Measurements from ENCODE around the gene USP38.
"Not testable (repeated sequence)": the region's sequence is repeated elsewhere in the genome, so short reads cannot be mapped to it uniquely, and the experiment has no call there.

USP38 gene

GRCh38 chr4:143202824-143203223, 18.1 kb downstream of the USP38 start:
- no peak for DNase-seq (ENCODE audit: extremely low read depth in 1 of 2, low read depth in 1 of 2)

GRCh38 chr4:143203577-143203976, 18.9 kb downstream of the USP38 start:
- DNase-seq (ENCODE audit: extremely low read depth in 1 of 2, low read depth in 1 of 2), result no peak

- DNase-seq (ENCODE audit: extremely low read depth in 1 of 2, low read depth in 1 of 2), result no peak
Measured at GRCh38 chr4:143207555-143207954, 22.8 kb downstream of the USP38 start.

- no peak for DNase-seq (ENCODE audit: extremely low read depth in 1 of 2, low read depth in 1 of 2)
Measured at GRCh38 chr4:143212566-143212965, 27.8 kb downstream of the USP38 start.

- DNase-seq (ENCODE audit: extremely low read depth in 1 of 2, low read depth in 1 of 2), result no peak
Measured at GRCh38 chr4:143215873-143216272, 31.2 kb downstream of the USP38 start.

GRCh38 chr4:143224255-143224654, 39.5 kb downstream of the USP38 start:
- DNase-seq (ENCODE audit: extremely low read depth in 1 of 2, low read depth in 1 of 2), result no peak

GRCh38 chr4:143225167-143225566, 40.5 kb downstream of the USP38 start:
- no peak for DNase-seq (ENCODE audit: extremely low read depth in 1 of 2, low read depth in 1 of 2)

GRCh38 chr4:143230683-143231082, 46.0 kb downstream of the USP38 start:
- DNase-seq (ENCODE audit: extremely low read depth in 1 of 2, low read depth in 1 of 2), result no peak

GRCh38 chr4:143232277-143232676, 47.6 kb downstream of the USP38 start:
- DNase-seq (ENCODE audit: extremely low read depth in 1 of 2, low read depth in 1 of 2), result no peak

GRCh38 chr4:143234153-143234552, 49.4 kb downstream of the USP38 start:
- DNase-seq (ENCODE audit: extremely low read depth in 1 of 2, low read depth in 1 of 2), result no peak

GRCh38 chr4:143237195-143237594, 52.5 kb downstream of the USP38 start:
- DNase-seq (ENCODE audit: extremely low read depth in 1 of 2, low read depth in 1 of 2), result not testable (repeated sequence)

- DNase-seq (ENCODE audit: extremely low read depth in 1 of 2, low read depth in 1 of 2), result no peak
Measured at GRCh38 chr4:143240939-143241679, 56.4 kb downstream of the USP38 start.

GRCh38 chr4:143241892-143242291, 57.2 kb downstream of the USP38 start:
- DNase-seq (ENCODE audit: extremely low read depth in 1 of 2, low read depth in 1 of 2), result no peak

GRCh38 chr4:143243041-143243440, 58.3 kb downstream of the USP38 start:
- no peak for DNase-seq (ENCODE audit: extremely low read depth in 1 of 2, low read depth in 1 of 2)

- no peak for DNase-seq (ENCODE audit: extremely low read depth in 1 of 2, low read depth in 1 of 2)
Measured at GRCh38 chr4:143246977-143247376, 62.3 kb downstream of the USP38 start.

- no peak for DNase-seq (ENCODE audit: extremely low read depth in 1 of 2, low read depth in 1 of 2)
Measured at GRCh38 chr4:143247866-143248265, 63.1 kb downstream of the USP38 start.

- DNase-seq (ENCODE audit: extremely low read depth in 1 of 2, low read depth in 1 of 2), result no peak
Measured at GRCh38 chr4:143248827-143249226, 64.1 kb downstream of the USP38 start.

GRCh38 chr4:143250617-143251016, 65.9 kb downstream of the USP38 start:
- DNase-seq (ENCODE audit: extremely low read depth in 1 of 2, low read depth in 1 of 2), result no peak

- no peak for DNase-seq (ENCODE audit: extremely low read depth in 1 of 2, low read depth in 1 of 2)
Measured at GRCh38 chr4:143251348-143251747, 66.6 kb downstream of the USP38 start.

GRCh38 chr4:143251779-143252178, 67.1 kb downstream of the USP38 start:
- DNase-seq (ENCODE audit: extremely low read depth in 1 of 2, low read depth in 1 of 2), result no peak

GRCh38 chr4:143252478-143252877, 67.8 kb downstream of the USP38 start:
- DNase-seq (ENCODE audit: extremely low read depth in 1 of 2, low read depth in 1 of 2), result no peak

- no peak for DNase-seq (ENCODE audit: extremely low read depth in 1 of 2, low read depth in 1 of 2)
Measured at GRCh38 chr4:143253166-143253565, 68.4 kb downstream of the USP38 start.

Measured in activated CD8-positive, alpha-beta memory T cell treated with anti-CD3 and anti-CD28 coated beads for 1 hour (primary cell).